ENCODE measurements around the gene SLN.

Gene SLN

GRCh38 chr11:107682171-107682570 lies 29.7 kb downstream of the SLN start:
- no peak for DNase-seq

GRCh38 chr11:107679255-107680024 lies 32.4 kb downstream of the SLN start:
- DNase-seq: no peak

GRCh38 chr11:107678632-107678971 lies 33.3 kb downstream of the SLN start:
- no peak for DNase-seq

- no peak for DNase-seq
Observed at GRCh38 chr11:107677924-107678631, 33.8 kb downstream of the SLN start.

- no peak for DNase-seq
Observed at GRCh38 chr11:107676336-107677057, 35.4 kb downstream of the SLN start.

GRCh38 chr11:107675902-107676301 lies 36.0 kb downstream of the SLN start:
- DNase-seq: no peak

- DNase-seq: no peak
Observed at GRCh38 chr11:107669893-107670601, 41.8 kb downstream of the SLN start.

- DNase-seq: no peak
Observed at GRCh38 chr11:107669191-107669740, 42.6 kb downstream of the SLN start.

- DNase-seq: no peak
Observed at GRCh38 chr11:107666911-107667613, 44.8 kb downstream of the SLN start.

GRCh38 chr11:107665018-107665417 lies 46.8 kb downstream of the SLN start:
- no peak for DNase-seq

- no peak for DNase-seq
Observed at GRCh38 chr11:107661656-107662055, 50.2 kb downstream of the SLN start.

- DNase-seq: no peak
Observed at GRCh38 chr11:107660066-107660465, 51.8 kb downstream of the SLN start.

- DNase-seq: no peak
Observed at GRCh38 chr11:107659310-107659709, 52.5 kb downstream of the SLN start.
